Colonic mucosa (tissue), 4 donors: ENCODE measurements around the gene NAA10. TPM values are rescaled to one million over a fixed set of nuclear protein-coding genes. Genes with fewer than 3 reads are reported as not detected.
A peak's percentile ranks its signal among the peaks of the same experiment; 100 is the strongest.

ENCODE experiments used
- DNase-seq: peaks from one replicate; pipeline ENCODE4 v3.0.0-alpha.2; 2020
- H3K27ac ChIP-seq: fragments of 200-600 bp; one replicate; pipeline ENCODE4 v1.8.0; 2021
- H3K27me3 ChIP-seq: fragments of 200-600 bp; one replicate; pipeline ENCODE4 v1.8.0; 2021
- H3K36me3 ChIP-seq: fragments of 200-600 bp; one replicate; pipeline ENCODE4 v1.8.0; 2021
- H3K4me1 ChIP-seq: fragments of 200-600 bp; one replicate; pipeline ENCODE4 v1.8.0; 2021; ENCODE audit warnings: mild to moderate bottlenecking
- H3K4me3 ChIP-seq: fragments of 200-600 bp; one replicate; pipeline ENCODE4 v1.8.0; 2021
- H3K9ac ChIP-seq, 2 donors: one replicate each; pipeline ENCODE4 v1.7.0; 2013; ENCODE audit warnings: control low read depth in 2 of 2, low read depth in 2 of 2, low read length in 2 of 2
- H3K9me3 ChIP-seq: fragments of 200-600 bp; one replicate; pipeline ENCODE4 v1.8.0; 2021
- intact Hi-C: fragments of 100-400 bp; cut with DNase I; formaldehyde crosslinking; loops from one replicate; pipeline ENCODE4 v1.14.1; 2022
- total RNA-seq, 2 donors: library from RNA; stranded (reverse); fragmentation: NEBNext Ultra II Directional in 1 of 2; extraction: Animal tissue kit (Norgen Biotek cat#: 25700) in 1 of 2; gene quantifications; one replicate each; pipeline ENCODE4 v1.2.1, GENCODE V29; 2021
- TF ChIP-seq, protein P1 (sequence below): fragments of 200-600 bp; IDR thresholded peaks from one replicate; pipeline ENCODE4 v1.8.0; 2022; ENCODE audit warnings: antibody characterized with exemption, mild to moderate bottlenecking
- donor health status: healthy.
- donor health status: DM: no; HTN: no; CAD: no.
- donor health status: DM: no; HTN: no; CAD: no.

The NAA10 gene
- total RNA-seq, 2 donors from 2014 or later: 55.9 to 115 TPM

DNA sequence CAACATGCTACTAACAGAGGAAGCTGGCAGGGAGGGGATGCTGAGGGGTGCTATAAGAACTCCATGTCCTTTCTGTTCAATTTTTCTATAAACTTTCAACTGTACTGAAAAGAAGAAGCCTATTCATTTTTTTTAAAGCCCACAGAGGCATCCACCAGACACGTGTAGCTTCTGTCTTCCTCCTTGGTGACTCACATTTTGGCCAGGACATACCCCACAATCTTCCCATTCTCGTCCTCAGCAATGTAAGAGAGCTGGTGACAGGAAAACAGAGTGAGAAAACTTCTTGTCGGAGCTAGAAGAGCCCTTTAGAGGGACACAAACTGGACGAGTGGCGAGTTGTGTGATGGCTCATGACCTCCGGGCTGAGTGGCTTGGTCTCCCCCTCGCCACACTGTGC lies 1.1 kb downstream of the NAA10 start:
- H3K4me1 ChIP-seq: no peaks in the 10 kb centered on the region
- DNase-seq: no peak
- no peak overlapping the region for H3K27ac ChIP-seq
- H3K9me3 ChIP-seq: no peaks in the 10 kb centered on the region
- TF ChIP-seq, protein P1, sequence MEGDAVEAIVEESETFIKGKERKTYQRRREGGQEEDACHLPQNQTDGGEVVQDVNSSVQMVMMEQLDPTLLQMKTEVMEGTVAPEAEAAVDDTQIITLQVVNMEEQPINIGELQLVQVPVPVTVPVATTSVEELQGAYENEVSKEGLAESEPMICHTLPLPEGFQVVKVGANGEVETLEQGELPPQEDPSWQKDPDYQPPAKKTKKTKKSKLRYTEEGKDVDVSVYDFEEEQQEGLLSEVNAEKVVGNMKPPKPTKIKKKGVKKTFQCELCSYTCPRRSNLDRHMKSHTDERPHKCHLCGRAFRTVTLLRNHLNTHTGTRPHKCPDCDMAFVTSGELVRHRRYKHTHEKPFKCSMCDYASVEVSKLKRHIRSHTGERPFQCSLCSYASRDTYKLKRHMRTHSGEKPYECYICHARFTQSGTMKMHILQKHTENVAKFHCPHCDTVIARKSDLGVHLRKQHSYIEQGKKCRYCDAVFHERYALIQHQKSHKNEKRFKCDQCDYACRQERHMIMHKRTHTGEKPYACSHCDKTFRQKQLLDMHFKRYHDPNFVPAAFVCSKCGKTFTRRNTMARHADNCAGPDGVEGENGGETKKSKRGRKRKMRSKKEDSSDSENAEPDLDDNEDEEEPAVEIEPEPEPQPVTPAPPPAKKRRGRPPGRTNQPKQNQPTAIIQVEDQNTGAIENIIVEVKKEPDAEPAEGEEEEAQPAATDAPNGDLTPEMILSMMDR: no peak
- peak overlapping the region; percentile 72 to 80 for H3K9ac ChIP-seq
- intact Hi-C loops: no loop called here
- no peaks in the 10 kb centered on the region for H3K27me3 ChIP-seq
- peak overlapping the region; percentile 77 for H3K4me3 ChIP-seq
- no peaks in the 10 kb centered on the region for H3K36me3 ChIP-seq

DNA sequence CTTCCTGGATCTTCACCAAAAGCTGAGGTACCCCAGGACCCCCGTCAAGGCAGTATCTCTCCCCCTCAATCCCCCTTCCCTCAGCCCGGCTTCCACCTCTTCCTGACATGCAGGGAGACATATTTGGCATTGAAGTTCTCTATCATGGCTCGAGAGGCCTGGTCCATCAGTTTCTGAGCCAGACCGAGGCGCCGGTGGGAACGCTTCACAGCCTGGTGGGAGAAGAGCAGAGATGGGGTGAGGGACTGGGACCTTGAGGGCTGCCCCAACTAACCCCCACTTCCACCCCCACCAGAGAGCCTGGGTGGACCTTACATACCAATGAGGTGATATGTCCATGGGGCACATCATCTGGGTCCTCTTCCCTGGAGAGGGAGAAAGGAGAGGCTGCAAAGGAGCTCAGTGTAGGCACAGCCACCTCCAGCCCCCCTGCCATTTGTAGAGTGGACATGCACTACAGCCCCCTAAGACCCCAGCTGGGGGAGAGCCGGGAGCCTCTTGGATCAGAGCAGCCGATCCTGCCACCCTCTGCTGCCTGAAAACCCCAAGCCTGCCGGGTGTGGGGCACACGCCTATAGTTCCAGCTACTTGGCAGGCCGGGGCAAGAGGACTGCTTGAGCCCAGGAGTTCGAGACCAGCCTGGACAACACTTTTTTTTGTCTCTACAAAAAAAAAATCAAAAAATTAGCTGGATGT lies 2.5 kb downstream of the NAA10 start:
- TF ChIP-seq, protein P1: no peak
- no peak overlapping the region for H3K4me3 ChIP-seq
- no peak for DNase-seq
- no peak overlapping the region for H3K9ac ChIP-seq
- H3K4me1 ChIP-seq: no peaks in the 10 kb centered on the region
- no peaks in the 10 kb centered on the region for H3K9me3 ChIP-seq
- H3K27ac ChIP-seq: no peak overlapping the region
- no peaks in the 10 kb centered on the region for H3K27me3 ChIP-seq
- intact Hi-C loops: no loop called here
- H3K36me3 ChIP-seq: no peaks in the 10 kb centered on the region

DNA sequence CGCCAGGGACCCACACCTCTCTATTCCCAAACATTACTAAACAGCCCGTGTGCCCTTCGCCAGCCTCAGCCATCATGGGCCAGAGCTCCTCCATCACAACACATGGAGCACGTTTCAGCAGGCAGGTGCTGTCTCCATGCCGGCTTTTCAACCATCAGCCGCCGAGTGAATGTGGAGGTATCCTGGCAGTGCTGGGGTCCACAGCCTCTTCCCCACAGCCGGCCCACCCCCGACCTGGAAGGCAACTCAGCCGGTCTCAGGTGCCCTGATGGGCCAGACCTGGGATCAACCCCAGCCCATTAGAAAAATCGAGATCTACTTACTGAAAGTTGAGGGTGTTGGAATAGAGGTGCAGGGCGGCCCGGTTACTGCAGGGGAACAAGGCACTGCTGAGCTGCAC lies 3.1 kb downstream of the NAA10 start:
- Histone ChIP-seq H3K4me3 (no peak overlapping the region), H3K4me1 (no peaks in the 10 kb centered on the region), H3K9ac (no peak overlapping the region), H3K27ac (no peak overlapping the region), H3K27me3 (no peaks in the 10 kb centered on the region), H3K9me3 (no peaks in the 10 kb centered on the region), H3K36me3 (no peaks in the 10 kb centered on the region)
- TF ChIP-seq, protein P1: no peak
- intact Hi-C loops: no loop called here
- DNase-seq: no peak

DNA sequence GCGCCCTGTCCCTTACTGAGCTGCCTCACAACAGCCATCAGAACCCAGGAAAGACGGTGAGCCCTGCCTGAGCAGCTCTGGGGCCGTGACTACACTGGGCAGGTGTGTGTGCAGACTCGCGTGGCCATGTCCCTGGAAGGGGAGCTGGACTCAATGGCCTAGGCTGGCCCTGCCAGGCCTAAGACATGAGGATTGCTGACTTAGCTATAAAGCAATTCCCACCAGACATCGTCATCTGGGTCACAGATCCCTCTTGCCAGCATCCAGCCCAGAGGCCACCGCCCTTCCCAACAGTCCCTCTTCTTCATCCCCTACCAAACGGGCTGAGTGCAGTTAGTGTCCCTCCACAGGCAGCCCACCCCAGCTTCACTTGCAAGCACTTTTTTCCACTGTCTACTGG lies 3.7 kb downstream of the NAA10 start:
- H3K4me3 ChIP-seq: no peak overlapping the region
- H3K36me3 ChIP-seq: no peaks in the 10 kb centered on the region
- no peaks in the 10 kb centered on the region for H3K9me3 ChIP-seq
- TF ChIP-seq, protein P1: no peak
- no peaks in the 10 kb centered on the region for H3K27me3 ChIP-seq
- no peak overlapping the region for H3K9ac ChIP-seq
- no peak for DNase-seq
- H3K4me1 ChIP-seq: no peaks in the 10 kb centered on the region
- no peak overlapping the region for H3K27ac ChIP-seq
- intact Hi-C loops: no loop called here

DNA sequence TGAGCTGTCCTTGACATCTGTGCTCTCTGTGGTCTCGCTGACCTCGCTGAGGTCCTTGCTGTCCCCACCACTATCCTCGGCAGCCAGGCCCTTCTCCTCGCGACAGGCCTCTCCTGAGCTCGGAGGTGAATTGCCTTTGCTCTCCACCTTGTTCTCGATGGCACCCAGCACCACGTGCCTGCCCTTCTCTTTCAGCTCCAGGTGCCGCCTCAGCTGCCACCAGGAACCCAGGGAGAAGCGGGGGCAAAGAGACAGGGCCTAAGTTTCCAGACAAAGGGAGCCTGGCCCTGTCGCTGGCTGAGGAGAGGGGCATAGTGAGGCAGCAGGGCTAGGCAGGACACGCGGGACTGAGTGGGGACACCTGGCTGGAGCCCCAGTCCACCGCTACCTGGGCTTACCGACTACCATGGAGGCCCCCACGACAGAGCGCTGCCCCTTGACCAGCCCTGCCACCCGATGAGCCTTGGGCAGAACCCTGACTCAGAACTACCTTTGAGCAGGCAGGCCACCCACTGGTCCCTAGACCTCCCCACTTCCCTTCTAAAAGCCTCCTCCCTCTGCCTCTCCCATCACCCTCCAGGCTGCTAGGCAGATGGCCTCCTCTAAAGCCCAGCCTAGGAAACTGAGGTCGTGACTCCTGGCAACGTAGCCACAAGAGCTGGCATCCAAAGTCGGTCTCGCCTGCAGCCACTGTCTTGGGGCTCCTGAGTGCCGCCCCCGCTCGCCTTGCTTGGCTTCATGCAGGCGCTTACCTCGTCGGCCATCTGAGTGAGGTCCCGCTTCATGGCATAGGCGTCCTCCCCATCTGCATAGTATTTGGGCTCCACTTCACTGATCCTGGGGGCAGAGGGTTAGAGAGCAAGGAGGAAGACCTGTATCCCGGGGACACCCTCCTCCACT lies 4.6 kb downstream of the NAA10 start:
- Histone ChIP-seq H3K27me3 (no peaks in the 10 kb centered on the region), H3K36me3 (no peaks in the 10 kb centered on the region), H3K9me3 (no peaks in the 10 kb centered on the region), H3K9ac (no peak overlapping the region), H3K4me1 (no peaks in the 10 kb centered on the region), H3K27ac (no peak overlapping the region), H3K4me3 (no peak overlapping the region)
- intact Hi-C loops: no loop called here
- TF ChIP-seq, protein P1: no peak
- DNase-seq: no peak
